GM18526 (cell line): Measurements from ENCODE around the gene POLA1.

Experiments used
- POLR2A ChIP-seq: IDR thresholded peaks from 3 replicates; pipeline ENCODE4 v1.6.1; 2011; ENCODE audit not compliant: insufficient read length; ENCODE audit errors: extremely low read depth

POLA1 gene

GRCh38 chrX:24877288-24877664 lies 183.6 kb downstream of the POLA1 start:
- no peak for TF ChIP-seq POLR2A

- TF ChIP-seq POLR2A: no peak
These were observed 184.3 kb downstream of the POLA1 start for GRCh38 chrX:24877854-24878650.

- no peak for TF ChIP-seq POLR2A
These were observed 186.0 kb downstream of the POLA1 start for GRCh38 chrX:24879679-24880078.

GRCh38 chrX:24886916-24887315 lies 193.2 kb downstream of the POLA1 start:
- no peak for TF ChIP-seq POLR2A

- no peak for TF ChIP-seq POLR2A
These were observed 197.0 kb downstream of the POLA1 start for GRCh38 chrX:24890677-24891076.

- no peak for TF ChIP-seq POLR2A
These were observed 205.7 kb downstream of the POLA1 start for GRCh38 chrX:24899391-24899790.

GRCh38 chrX:24900234-24900633 lies 206.5 kb downstream of the POLA1 start:
- TF ChIP-seq POLR2A: no peak

GRCh38 chrX:24902806-24903205 lies 209.1 kb downstream of the POLA1 start:
- TF ChIP-seq POLR2A: no peak

- TF ChIP-seq POLR2A: no peak
These were observed 225.0 kb downstream of the POLA1 start for GRCh38 chrX:24918715-24919114.

- TF ChIP-seq POLR2A: no peak
These were observed 227.1 kb downstream of the POLA1 start for GRCh38 chrX:24920769-24921168.

- TF ChIP-seq POLR2A: no peak
These were observed 231.7 kb downstream of the POLA1 start for GRCh38 chrX:24925430-24925829.

- TF ChIP-seq POLR2A: no peak
These were observed 233.7 kb downstream of the POLA1 start for GRCh38 chrX:24927372-24927771.

GRCh38 chrX:24928114-24928513 lies 234.4 kb downstream of the POLA1 start:
- no peak for TF ChIP-seq POLR2A

- TF ChIP-seq POLR2A: no peak
These were observed 240.6 kb downstream of the POLA1 start for GRCh38 chrX:24934279-24934678.

GRCh38 chrX:24945009-24945408 lies 251.3 kb downstream of the POLA1 start:
- TF ChIP-seq POLR2A: no peak

- no peak for TF ChIP-seq POLR2A
These were observed 252.7 kb downstream of the POLA1 start for GRCh38 chrX:24946369-24946768.

GRCh38 chrX:24954732-24955131 lies 261.0 kb downstream of the POLA1 start:
- TF ChIP-seq POLR2A: no peak
